KMS-11 (cell line): ENCODE data around the gene MACC1.
"Not testable (repeated sequence)": the region's sequence is repeated elsewhere in the genome, so short reads cannot be mapped to it uniquely, and the experiment has no call there.

ENCODE experiments used
- H2AFZ ChIP-seq: fragments of 200-600 bp; sonication (generic); 2 replicates; pipeline ENCODE4 v1.6.1; 2016; ENCODE audit warnings: antibody characterized with exemption, mixed run types, low read depth
- H3K27ac ChIP-seq: fragments of 200-600 bp; sonication (generic); 2 replicates; pipeline ENCODE4 v1.6.1; 2016; ENCODE audit warnings: mild to moderate bottlenecking, mixed run types
- H3K27me3 ChIP-seq: fragments of 200-600 bp; sonication (generic); 2 replicates; pipeline ENCODE4 v1.6.1; 2017; ENCODE audit warnings: mild to moderate bottlenecking, low read depth, mixed run types, moderate library complexity; ENCODE audit not compliant: insufficient read depth
- H3K36me3 ChIP-seq: fragments of 200-600 bp; sonication (generic); 2 replicates; pipeline ENCODE4 v1.6.1; 2017; ENCODE audit warnings: mild to moderate bottlenecking, mixed run types; ENCODE audit not compliant: insufficient read depth
- H3K4me1 ChIP-seq: fragments of 200-600 bp; sonication (generic); 2 replicates; pipeline ENCODE4 v1.6.1; 2016; ENCODE audit warnings: mild to moderate bottlenecking, low read depth, mixed run types; ENCODE audit not compliant: poor library complexity, severe bottlenecking
- H3K4me2 ChIP-seq: fragments of 200-600 bp; sonication (generic); 2 replicates; pipeline ENCODE4 v1.7.0; 2016; ENCODE audit warnings: mild to moderate bottlenecking, mixed run types
- H3K4me3 ChIP-seq: fragments of 200-600 bp; sonication (generic); IDR thresholded peaks from 2 replicates; pipeline ENCODE4 v1.6.1; 2017; ENCODE audit warnings: low read depth, low read length, mixed read lengths; ENCODE audit not compliant: insufficient read depth
- H3K79me2 ChIP-seq: fragments of 200-600 bp; sonication (generic); 2 replicates; pipeline ENCODE4 v1.6.1; 2016; ENCODE audit warnings: low read depth, mixed run types; ENCODE audit not compliant: insufficient read depth
- H3K9ac ChIP-seq: fragments of 200-600 bp; sonication (generic); 2 replicates; pipeline ENCODE4 v1.6.1; 2016; ENCODE audit warnings: mild to moderate bottlenecking, mixed run types
- H4K20me1 ChIP-seq: fragments of 200-600 bp; sonication (generic); 2 replicates; pipeline ENCODE4 v1.6.1; 2016; ENCODE audit warnings: mild to moderate bottlenecking, mixed run types; ENCODE audit not compliant: insufficient read depth
- TF ChIP-seq, protein P1 (sequence below): fragments of 200-600 bp; sonication (generic); conservative IDR thresholded peaks from 2 replicates; pipeline ENCODE4 v1.6.1; 2017; ENCODE audit warnings: low read depth, mild to moderate bottlenecking, antibody characterized with exemption, low read length, moderate library complexity, mixed read lengths

Gene MACC1

DNA sequence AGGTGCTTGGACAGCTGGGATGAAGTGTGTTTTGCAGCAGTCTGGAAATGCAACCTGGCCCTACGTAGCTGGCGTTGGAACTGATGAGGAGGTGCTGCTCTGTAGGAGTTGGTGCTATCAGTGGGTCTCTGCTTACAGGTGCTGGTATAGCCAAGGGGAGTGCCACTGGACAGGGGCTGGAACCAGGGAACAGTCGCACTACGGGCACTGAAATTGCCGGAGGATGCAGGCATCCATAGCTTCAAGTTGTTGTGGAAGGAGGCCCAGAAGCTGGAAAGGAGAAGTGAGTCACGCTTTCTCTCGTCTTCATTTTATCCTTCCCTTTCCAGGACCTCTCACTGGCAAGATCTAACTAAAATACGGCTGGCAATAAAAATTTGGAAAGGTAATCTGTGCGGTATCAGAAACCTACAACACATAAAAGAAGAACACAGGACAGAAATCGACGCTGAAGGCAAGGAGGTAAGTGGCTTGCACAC is 25.8 kb downstream of the MACC1 start:
- Histone ChIP-seq H4K20me1 (no peaks in the 10 kb centered on the region), H3K4me2 (no peak overlapping the region), H3K36me3 (no peaks in the 10 kb centered on the region), H2AFZ (no peak overlapping the region), H3K27ac (no peak overlapping the region), H3K4me1 (peaks cover 31% of the 10 kb centered on the region), H3K27me3 (no peaks in the 10 kb centered on the region), H3K9ac (no peak overlapping the region), H3K4me3 (no peak overlapping the region), H3K79me2 (peaks cover 5% of the 10 kb centered on the region; the same call in 1 of the 2 replicates)
- TF ChIP-seq, protein P1, sequence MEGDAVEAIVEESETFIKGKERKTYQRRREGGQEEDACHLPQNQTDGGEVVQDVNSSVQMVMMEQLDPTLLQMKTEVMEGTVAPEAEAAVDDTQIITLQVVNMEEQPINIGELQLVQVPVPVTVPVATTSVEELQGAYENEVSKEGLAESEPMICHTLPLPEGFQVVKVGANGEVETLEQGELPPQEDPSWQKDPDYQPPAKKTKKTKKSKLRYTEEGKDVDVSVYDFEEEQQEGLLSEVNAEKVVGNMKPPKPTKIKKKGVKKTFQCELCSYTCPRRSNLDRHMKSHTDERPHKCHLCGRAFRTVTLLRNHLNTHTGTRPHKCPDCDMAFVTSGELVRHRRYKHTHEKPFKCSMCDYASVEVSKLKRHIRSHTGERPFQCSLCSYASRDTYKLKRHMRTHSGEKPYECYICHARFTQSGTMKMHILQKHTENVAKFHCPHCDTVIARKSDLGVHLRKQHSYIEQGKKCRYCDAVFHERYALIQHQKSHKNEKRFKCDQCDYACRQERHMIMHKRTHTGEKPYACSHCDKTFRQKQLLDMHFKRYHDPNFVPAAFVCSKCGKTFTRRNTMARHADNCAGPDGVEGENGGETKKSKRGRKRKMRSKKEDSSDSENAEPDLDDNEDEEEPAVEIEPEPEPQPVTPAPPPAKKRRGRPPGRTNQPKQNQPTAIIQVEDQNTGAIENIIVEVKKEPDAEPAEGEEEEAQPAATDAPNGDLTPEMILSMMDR: no peak

DNA sequence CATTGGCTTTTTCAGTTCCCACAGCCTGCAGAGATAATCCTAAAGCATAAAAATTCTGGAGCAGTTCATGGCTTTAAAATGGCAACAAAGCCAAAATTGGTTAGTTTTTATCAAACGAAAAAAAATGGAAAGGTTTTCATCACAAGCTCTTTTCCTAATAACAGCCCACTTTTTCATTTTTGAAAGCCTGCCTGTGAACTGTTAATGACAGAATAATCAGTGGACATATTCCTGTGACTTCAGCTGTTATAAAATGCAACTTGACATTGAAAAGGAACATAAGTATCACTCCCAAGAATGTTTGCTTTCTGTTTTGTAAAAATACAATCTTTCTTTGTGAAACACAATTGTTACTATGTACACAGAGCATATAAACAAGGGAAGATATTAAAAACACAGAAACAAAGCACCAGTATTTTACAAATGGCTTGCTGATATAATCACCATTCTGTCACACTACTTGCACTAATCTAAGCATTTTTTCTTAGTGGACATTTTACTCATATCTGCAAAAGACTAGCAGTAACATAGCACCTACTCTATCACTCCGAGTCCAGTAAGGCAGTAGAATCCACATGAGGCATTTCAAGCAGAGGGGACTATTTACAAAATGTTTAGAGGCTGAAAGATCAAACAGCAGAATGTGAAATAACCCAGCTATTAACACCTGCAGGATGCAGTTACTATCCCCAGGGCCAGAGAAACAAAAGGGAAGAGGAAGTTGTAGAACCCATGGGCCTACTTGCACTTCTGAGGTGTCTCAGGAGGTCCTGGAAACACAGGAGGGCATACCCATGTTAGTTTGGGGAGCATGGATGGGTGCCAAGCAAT is 26.4 kb downstream of the MACC1 start:
- Histone ChIP-seq H3K4me3 (no peak overlapping the region), H3K27me3 (no peaks in the 10 kb centered on the region), H3K9ac (no peak overlapping the region), H3K4me2 (no peak overlapping the region), H4K20me1 (no peaks in the 10 kb centered on the region), H3K36me3 (no peaks in the 10 kb centered on the region), H3K79me2 (peaks cover 5% of the 10 kb centered on the region; the same call in 1 of the 2 replicates), H3K27ac (no peak overlapping the region), H2AFZ (no peak overlapping the region), H3K4me1 (peaks cover 31% of the 10 kb centered on the region)
- TF ChIP-seq, protein P1: no peak

DNA sequence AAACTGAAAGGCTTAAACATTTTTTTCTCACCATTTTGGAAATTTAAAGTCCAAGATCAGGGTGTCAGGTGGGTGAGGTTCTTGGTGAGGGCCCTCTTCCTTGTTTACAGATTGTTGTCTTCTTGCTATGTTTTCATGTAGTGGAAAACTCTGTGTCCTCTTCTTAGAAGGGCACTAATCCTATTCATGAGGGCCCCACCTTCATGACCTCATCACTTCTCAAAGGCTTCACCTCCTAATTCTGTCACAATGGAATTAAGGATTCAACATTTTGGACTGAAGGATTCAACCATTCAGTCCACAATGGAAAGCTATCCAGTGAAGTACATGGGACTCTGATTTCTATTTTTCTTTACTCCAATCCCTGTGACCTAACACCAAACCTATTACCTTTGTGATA is 27.3 kb downstream of the MACC1 start:
- peaks cover 5% of the 10 kb centered on the region; the same call in 1 of the 2 replicates for H3K79me2 ChIP-seq
- H3K4me3 ChIP-seq: no peak overlapping the region
- no peak overlapping the region for H3K9ac ChIP-seq
- H3K4me2 ChIP-seq: no peak overlapping the region
- no peaks in the 10 kb centered on the region for H3K36me3 ChIP-seq
- no peak overlapping the region for H2AFZ ChIP-seq
- TF ChIP-seq, protein P1: no peak
- no peak overlapping the region for H3K27ac ChIP-seq
- no peaks in the 10 kb centered on the region for H3K27me3 ChIP-seq
- H4K20me1 ChIP-seq: no peaks in the 10 kb centered on the region
- H3K4me1 ChIP-seq: peaks cover 27% of the 10 kb centered on the region

DNA sequence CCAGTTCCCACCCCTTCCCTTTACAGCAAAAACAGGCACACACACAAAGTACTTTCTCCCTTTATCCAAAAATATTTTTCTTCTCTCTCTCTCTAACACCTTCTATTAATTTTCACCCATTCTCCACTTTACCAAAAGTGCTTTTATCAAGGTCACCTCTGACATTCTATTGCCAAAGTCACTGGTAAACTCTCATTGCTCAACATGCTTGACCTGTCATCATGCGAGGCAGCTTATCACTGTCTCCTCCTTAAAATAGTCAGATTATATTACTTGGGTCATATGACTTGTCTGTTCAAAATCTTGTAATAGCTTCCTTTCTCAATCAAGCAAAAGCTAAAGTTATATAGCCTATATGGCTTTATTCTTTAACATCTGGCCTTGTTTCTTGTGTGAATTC is 28.6 kb downstream of the MACC1 start:
- H2AFZ ChIP-seq: no peak overlapping the region
- TF ChIP-seq, protein P1: no peak
- peaks cover 5% of the 10 kb centered on the region; the same call in 1 of the 2 replicates for H3K79me2 ChIP-seq
- peaks cover 14% of the 10 kb centered on the region for H3K4me1 ChIP-seq
- H4K20me1 ChIP-seq: no peaks in the 10 kb centered on the region
- H3K27ac ChIP-seq: no peak overlapping the region
- H3K27me3 ChIP-seq: no peaks in the 10 kb centered on the region
- no peak overlapping the region for H3K4me2 ChIP-seq
- H3K9ac ChIP-seq: no peak overlapping the region
- H3K36me3 ChIP-seq: no peaks in the 10 kb centered on the region
- H3K4me3 ChIP-seq: no peak overlapping the region

DNA sequence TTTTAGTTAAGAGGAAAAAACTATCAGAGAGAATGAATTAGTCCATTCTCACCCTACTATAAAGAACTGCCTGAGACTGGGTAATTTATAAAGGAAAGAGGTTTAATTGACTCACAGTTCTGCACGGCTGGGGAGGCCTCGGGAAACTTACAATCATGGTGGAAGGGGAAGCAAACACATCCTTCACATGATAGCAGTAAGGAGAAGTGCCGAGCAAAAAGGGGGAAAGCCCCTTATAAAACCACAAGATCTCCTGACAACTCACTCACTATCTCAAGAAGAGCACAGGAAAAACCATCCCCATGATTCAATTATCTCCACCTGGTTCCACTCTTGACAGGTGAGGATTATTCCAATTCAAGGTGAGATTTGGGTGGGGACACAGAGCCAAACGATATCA is 29.3 kb downstream of the MACC1 start:
- not testable (repeated sequence) for H4K20me1 ChIP-seq, H2AFZ ChIP-seq, H3K4me3 ChIP-seq, H3K4me2 ChIP-seq, H3K4me1 ChIP-seq, H3K9ac ChIP-seq, H3K79me2 ChIP-seq, H3K27ac ChIP-seq, H3K36me3 ChIP-seq, H3K27me3 ChIP-seq
